ENCODE measurements around the gene TIMM21.

Gene TIMM21

DNA sequence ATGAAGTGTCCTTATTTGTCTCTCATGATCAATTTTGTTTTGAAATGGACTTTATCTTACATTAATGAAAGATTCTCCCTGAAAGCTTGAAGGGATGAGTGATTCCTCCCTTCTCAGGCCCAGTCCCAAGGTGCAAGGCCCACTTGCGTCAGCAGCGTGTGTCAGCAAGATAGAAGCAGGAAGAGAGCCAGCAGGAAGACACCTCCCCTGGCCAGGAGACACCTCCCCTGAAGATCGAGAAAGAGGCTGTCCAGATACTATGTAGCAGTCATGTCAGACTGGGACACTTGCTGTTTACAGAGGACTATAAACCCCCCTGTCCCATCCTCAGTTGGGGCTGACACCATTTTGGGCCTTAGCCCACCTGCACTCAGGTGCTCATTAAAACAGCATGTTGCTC is 38.3 kb downstream of the TIMM21 start:
- DNase-seq (ENCODE audit: low read depth in 3 of 3, low spot score in 1 of 3): no peak

DNA sequence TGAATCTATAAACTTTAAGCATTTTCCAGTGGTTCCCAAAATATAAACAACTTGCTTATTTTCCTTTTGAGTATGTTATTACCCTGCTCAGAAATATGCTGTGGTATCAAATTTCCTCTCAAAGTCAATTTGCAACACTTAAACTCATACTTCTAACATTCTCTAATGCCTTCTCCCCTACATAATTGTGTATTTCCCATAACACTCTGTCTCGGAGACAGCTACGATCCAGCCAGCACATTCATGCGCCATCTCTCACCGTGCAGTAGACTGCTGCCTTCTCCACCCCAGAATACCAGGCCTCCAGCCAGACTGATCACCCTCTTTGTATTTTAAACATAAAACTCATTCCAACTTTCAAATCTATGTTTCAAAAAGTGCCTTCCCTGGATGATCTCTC is 41.8 kb downstream of the TIMM21 start:
- DNase-seq (ENCODE audit: low read depth in 3 of 3, low spot score in 1 of 3): no peak

DNA sequence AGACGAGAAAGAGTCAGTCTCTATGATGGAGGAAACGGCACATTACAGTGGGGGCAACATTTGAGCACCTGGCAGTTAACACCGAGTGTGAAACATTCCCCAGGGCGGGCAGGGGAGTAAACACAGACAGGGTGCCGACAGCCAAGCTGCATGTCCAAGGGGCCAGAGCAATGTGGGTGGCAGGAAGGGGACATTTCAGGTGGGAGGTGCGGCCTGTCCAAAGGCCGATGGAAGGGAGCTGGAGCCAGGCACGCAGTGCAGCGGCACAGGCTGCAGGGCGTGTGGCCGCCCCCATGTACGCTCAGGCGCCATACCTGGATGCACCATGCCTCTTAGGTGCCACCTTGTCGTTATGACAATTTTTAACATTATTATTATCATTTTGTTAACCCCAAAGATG is 43.3 kb downstream of the TIMM21 start:
- DNase-seq (ENCODE audit: low read depth in 3 of 3, low spot score in 1 of 3): no peak

DNA sequence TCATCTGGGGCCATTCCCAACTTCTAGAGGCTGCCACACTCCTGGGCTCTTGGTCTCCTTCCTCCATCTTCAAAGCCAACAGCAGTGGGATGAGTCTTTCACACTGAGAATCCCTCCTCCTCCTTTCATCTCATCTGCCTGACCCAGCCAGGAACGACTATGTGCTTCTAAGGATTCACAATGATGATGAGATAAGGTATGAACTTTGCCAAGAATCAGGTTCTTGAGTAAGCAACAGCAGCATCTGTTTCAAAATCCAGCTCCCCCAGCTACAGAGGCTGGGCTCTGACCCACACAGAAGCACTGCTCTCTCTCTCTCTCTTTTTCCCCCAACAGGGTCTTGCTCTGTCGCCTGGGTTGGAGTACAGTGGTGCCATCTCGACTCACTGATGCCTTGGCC is 46.4 kb downstream of the TIMM21 start:
- DNase-seq (ENCODE audit: low read depth in 3 of 3, low spot score in 1 of 3): no peak

DNA sequence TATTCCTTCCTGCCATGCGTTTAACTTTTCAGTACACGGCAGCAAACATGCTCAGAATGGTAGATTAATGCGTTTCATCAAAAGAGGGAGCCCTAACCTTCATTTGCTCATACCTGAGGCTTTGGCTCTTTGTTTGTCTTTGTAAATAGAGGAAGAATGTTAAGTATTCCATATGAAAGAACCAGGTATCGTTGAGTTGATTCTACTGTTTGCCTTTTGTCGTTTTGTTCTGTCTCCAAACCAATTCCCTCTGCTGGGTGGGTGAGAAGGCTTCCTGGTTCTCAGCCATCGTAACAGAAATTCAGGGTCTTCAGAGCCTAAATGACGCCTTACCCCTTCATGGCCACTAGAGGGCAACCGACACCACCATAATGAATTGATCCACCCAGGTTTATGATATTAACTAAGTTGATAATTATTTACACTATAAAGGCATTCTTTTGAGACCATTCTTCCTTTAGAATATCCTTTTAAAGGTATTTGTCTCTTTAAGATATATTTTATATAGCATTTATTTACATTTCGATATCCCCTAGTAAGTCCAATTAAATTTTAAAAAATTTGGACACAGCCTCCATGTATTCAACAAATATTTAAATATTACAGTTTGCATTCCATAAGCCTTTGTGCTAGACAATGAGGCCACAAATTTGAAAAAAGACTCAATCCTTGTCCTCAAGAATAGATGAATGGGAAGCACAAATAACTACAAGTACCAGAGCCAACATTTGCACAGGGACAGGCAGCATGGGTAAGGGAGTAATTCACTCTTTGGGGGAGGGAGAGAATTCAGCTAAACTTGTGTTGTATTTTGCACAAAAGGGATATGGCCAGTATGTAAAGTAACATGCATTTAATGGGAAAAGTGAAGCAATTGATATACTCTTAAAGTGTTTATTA is 48.1 kb downstream of the TIMM21 start:
- peak in 2 of 3 donors; percentile 16 to 18 for DNase-seq (ENCODE audit: low read depth in 3 of 3, low spot score in 1 of 3)

DNA sequence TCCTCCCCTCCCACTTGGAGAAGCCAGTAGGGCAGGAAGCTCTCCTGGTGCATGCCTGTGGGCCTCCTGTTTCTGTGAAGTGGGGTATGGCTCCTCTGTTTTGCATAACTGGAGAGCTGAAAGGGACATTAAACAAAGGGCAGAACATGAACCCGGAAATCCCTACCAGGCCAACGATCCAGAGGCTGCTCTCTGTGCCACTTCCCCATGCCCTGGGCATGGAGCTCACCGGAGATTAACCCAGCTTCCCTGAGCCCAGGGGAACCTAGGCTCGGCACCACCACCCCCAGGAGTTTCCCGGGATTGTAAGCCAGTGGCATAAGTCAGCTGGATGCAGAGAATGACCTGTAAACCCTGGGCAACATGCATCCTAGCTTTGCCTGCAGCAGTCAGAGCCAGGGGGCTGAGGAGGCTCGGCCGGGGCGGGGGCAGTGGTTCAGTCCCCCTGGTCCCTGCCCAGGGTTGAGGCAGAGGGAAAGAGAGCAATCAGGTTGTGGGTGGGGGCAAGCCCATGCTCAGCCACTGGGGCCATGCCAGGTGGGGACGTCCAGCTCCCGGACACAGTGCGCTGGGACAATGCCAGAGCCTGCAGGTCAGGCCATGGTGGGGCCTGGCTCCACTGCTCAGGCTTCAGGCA is 49.5 kb downstream of the TIMM21 start:
- DNase-seq (ENCODE audit: low read depth in 3 of 3, low spot score in 1 of 3): no peak

DNA sequence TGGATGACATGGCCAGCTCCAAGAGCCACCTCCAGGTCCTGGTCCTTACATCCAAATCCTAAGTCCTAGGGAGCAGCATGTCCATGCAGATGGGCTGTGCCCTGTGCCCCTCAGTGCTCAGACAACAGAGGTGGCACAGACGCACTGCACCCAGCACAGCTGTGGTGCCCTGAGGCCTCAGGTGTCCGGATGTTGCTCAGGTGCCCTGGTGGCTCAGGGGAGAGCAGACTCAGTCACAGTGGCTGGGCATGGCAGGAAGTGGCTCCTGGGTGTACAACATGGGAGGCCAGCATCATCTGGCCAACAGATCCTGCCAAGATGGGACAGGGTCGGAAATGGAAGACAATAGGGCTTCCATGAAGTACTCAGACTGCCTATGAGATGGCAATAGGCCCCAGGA is 50.1 kb downstream of the TIMM21 start:
- no peak for DNase-seq (ENCODE audit: low read depth in 3 of 3, low spot score in 1 of 3)

DNA sequence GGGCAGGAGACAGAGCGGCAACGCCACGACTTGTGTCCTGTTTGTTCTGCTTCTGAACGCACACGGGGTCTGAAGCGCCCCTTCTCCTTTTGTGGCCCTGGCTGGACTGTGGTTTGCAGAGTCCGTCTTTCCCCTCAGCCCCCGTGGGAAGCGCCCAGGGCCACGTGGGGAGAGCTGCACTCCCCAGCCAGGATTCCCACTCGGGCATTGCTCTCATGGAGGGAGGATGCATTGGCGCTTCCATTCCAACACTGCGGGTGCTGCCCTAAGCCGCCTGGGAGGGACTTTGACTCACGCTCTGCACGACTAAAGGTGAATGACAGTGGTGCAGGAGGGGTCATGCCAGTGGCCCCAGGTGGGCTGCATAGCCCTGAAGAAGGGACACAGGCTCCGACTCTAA is 52.5 kb downstream of the TIMM21 start:
- DNase-seq (ENCODE audit: low read depth in 3 of 3, low spot score in 1 of 3): no peak

DNA sequence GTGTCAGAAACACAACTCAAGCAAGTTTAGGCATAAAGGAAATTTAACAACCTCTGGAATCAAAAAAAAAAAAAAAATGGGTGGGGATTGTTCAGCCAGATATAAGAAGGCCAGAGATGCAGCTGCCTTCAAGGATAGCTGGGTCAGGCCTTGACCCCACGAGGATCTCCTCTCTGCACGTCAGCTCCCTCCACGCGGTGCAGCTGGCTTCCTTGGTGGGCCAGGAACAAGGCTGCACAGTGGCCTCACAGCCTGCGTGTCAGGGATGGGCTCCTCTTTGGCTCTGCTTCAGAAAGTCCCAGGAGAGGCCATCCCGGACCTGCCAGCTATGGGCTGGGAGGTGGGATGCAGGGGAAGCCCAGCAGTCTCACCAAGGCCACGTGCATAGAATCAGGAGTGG is 55.5 kb downstream of the TIMM21 start:
- no peak for DNase-seq (ENCODE audit: low read depth in 3 of 3, low spot score in 1 of 3)

DNA sequence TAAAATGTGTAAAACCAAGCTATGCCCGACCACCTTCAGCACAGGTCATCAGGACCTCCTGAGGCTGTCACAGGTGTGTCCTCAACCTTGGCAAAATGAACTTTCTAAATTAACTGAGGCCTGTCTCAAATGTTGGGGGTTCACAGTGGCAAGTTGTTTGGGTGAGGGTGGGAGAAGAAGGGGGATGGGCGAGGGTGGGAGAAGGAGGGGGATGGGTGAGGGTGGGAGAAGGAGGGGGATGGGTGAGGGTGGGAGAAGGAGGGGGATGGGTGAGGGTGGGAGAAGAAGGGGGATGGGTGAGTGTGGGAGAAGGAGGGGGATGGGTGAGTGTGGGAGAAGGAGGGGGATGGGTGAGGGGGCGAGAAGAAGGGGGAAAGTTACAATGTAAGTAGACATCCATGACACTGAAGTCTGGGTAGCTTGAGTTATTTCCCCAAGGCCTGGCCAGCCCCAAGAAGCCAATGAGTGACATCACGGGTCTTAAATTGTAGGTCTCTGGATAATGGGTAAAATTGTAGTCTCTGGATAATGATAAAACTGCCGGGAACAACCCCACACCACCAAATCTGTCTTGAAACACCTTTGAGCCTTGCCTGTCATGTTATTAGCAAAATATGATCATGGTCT is 56.3 kb downstream of the TIMM21 start:
- no peak for DNase-seq (ENCODE audit: low read depth in 3 of 3, low spot score in 1 of 3)
